SK-N-SH (cell line): ENCODE measurements around the gene CCT6A. TPM values are rescaled to one million over a fixed set of nuclear protein-coding genes. Genes with fewer than 3 reads are reported as not detected.
"Not testable (repeated sequence)": the region's sequence is repeated elsewhere in the genome, so short reads cannot be mapped to it uniquely, and the experiment has no call there.

Experiments used
- CTCF ChIA-PET: fragments of 300-600, 350-600 bp; formaldehyde crosslinking; extraction: SDS; loops from one replicate; lab custom pipeline; 2021; lab: Yijun Ruan, JAX
- POLR2A ChIA-PET: fragments of 350-600 bp; sonication (Branson Sonifier 250); formaldehyde crosslinking; extraction: SDS; loops from one replicate; lab custom pipeline; 2020; ENCODE audit warnings: antibody characterized with exemption, inconsistent platforms; lab: Yijun Ruan, JAX
- DNase-seq: peaks from one replicate; pipeline ENCODE4 v3.0.0; 2012
- H2AFZ ChIP-seq: fragments of 200-600 bp; sonication (generic); 2 replicates; pipeline ENCODE4 v1.8.1; 2016; ENCODE audit warnings: antibody characterized with exemption, mild to moderate bottlenecking, low read depth
- H3F3A ChIP-seq: fragments of 200-600 bp; sonication (generic); replicated peaks from 2 replicates; pipeline ENCODE3; 2016; ENCODE audit warnings: antibody characterized with exemption, mild to moderate bottlenecking; ENCODE audit not compliant: insufficient read depth
- H3K27ac ChIP-seq, 2 experiments: fragments of 200-500 bp in 1 of 2; fragments of 200-600 bp in 1 of 2; sonication (Bioruptor generic) in 1 of 2; sonication (generic), shearing (Covaris generic) in 1 of 2; 2 replicates each; pipeline versions ENCODE4 v1.5.1 to v1.6.1; 2014 to 2016; ENCODE audit warnings: low read depth in 2 of 2, inconsistent platforms in 1 of 2, low read length in 1 of 2, mild to moderate bottlenecking in 1 of 2, mixed read lengths in 1 of 2
- H3K27me3 ChIP-seq: fragments of 200-600 bp; sonication (generic), shearing (Covaris generic); 2 replicates; pipeline ENCODE4 v1.6.1; 2016; ENCODE audit warnings: mixed run types; ENCODE audit not compliant: insufficient read depth
- H3K36me3 ChIP-seq, 2 experiments: fragments of 200-500 bp in 1 of 2; fragments of 200-600 bp in 1 of 2; sonication (Bioruptor generic) in 1 of 2; sonication (generic) in 1 of 2; replicated peaks in 1 of 2; 2 replicates each; pipeline versions ENCODE3 to v1.5.1; 2014 to 2016; ENCODE audit warnings: low read length in 1 of 2, mild to moderate bottlenecking in 1 of 2; ENCODE audit not compliant: insufficient read depth in 2 of 2, control insufficient read depth in 1 of 2
- H3K4me1 ChIP-seq, 2 experiments: fragments of 200-500 bp in 1 of 2; fragments of 200-600 bp in 1 of 2; sonication (Bioruptor generic) in 1 of 2; sonication (generic), shearing (Covaris generic) in 1 of 2; 2 replicates each; pipeline versions ENCODE4 v1.5.1 to v1.6.1; 2014 to 2016; ENCODE audit warnings: low read depth in 1 of 2, low read length in 1 of 2, mixed run types in 1 of 2; ENCODE audit not compliant: insufficient read depth in 2 of 2, control insufficient read depth in 1 of 2
- H3K4me2 ChIP-seq: fragments of 200-600 bp; sonication (generic), shearing (Covaris generic); 2 replicates; pipeline ENCODE4 v1.6.1; 2017; ENCODE audit warnings: mixed run types
- H3K4me3 ChIP-seq, 2 experiments: fragments of 200-500 bp in 1 of 2; fragments of 200-600 bp in 1 of 2; sonication (Bioruptor generic) in 1 of 2; sonication (generic), shearing (Covaris generic) in 1 of 2; 2 replicates each; pipeline versions ENCODE4 v1.5.1 to v1.8.1; 2014 to 2016; ENCODE audit warnings: low read depth in 2 of 2, inconsistent platforms in 1 of 2, low read length in 1 of 2, mild to moderate bottlenecking in 1 of 2, mixed read lengths in 1 of 2, moderate library complexity in 1 of 2
- H3K79me2 ChIP-seq: fragments of 200-600 bp; sonication (generic); 2 replicates; pipeline ENCODE4 v1.8.1; 2017; ENCODE audit warnings: mild to moderate bottlenecking; ENCODE audit not compliant: insufficient read depth
- H3K9ac ChIP-seq: fragments of 200-600 bp; sonication (generic); 2 replicates; pipeline ENCODE4 v1.6.1; 2017; ENCODE audit warnings: mixed run types
- H3K9me2 ChIP-seq: fragments of 200-600 bp; sonication (generic); 2 replicates; pipeline ENCODE4 v1.6.1; 2017; ENCODE audit warnings: mixed run types
- H3K9me3 ChIP-seq: fragments of 200-600 bp; sonication (generic); 2 replicates; pipeline ENCODE4 v1.6.1; 2017; ENCODE audit warnings: mixed run types, mild to moderate bottlenecking, moderate library complexity
- H4K20me1 ChIP-seq: fragments of 200-600 bp; sonication (generic); 2 replicates; pipeline ENCODE4 v1.6.1; 2017; ENCODE audit warnings: mild to moderate bottlenecking, mixed run types; ENCODE audit not compliant: insufficient read depth
- CHD2 ChIP-seq: fragments of 150-350 bp; IDR thresholded peaks from 2 replicates; pipeline ENCODE4 v1.6.1; 2018; ENCODE audit warnings: low read length; ENCODE audit not compliant: partially characterized antibody
- ELF1 ChIP-seq: IDR thresholded peaks from 2 replicates; pipeline ENCODE4 v1.4.0; 2012
- EP300 ChIP-seq, 2 experiments: IDR thresholded peaks; 2 replicates each; pipeline versions ENCODE4 v1.4.0 to v1.6.1; 2012; ENCODE audit warnings: borderline replicate concordance in 1 of 2, low read depth in 1 of 2, low read length in 1 of 2
- FOSL2 ChIP-seq: IDR thresholded peaks from 2 replicates; pipeline ENCODE4 v1.4.0; 2012; ENCODE audit warnings: low read depth, mild to moderate bottlenecking, moderate library complexity, borderline replicate concordance
- FOXM1 ChIP-seq: IDR thresholded peaks from 2 replicates; pipeline ENCODE4 v1.4.0; 2012; ENCODE audit warnings: low read depth, mild to moderate bottlenecking
- GABPA ChIP-seq: IDR thresholded peaks from 2 replicates; pipeline ENCODE4 v1.4.0; 2012; ENCODE audit warnings: low read depth, mild to moderate bottlenecking
- GATA2 ChIP-seq: sonication (generic); formaldehyde crosslinking; IDR thresholded peaks from 2 replicates; pipeline ENCODE4 v1.5.0; 2020; ENCODE audit warnings: mild to moderate bottlenecking, missing genetic modification reagents
- JUND ChIP-seq: IDR thresholded peaks from 2 replicates; pipeline ENCODE4 v1.4.0; 2012
- MEF2A ChIP-seq: IDR thresholded peaks from 2 replicates; pipeline ENCODE4 v1.4.0; 2012; ENCODE audit warnings: low read depth, borderline replicate concordance
- MXI1 ChIP-seq: IDR thresholded peaks from 2 replicates; pipeline ENCODE4 v1.6.1; 2012; ENCODE audit warnings: mild to moderate bottlenecking, low read depth, low read length, improper control_type of control experiment
- NFIC ChIP-seq: IDR thresholded peaks from 2 replicates; pipeline ENCODE4 v1.4.0; 2012; ENCODE audit warnings: borderline replicate concordance
- NRF1 ChIP-seq: IDR thresholded peaks from 2 replicates; pipeline ENCODE4 v1.6.1; 2012; ENCODE audit warnings: low read depth, mild to moderate bottlenecking, low read length
- POLR2AphosphoS5 ChIP-seq: IDR thresholded peaks from 2 replicates; pipeline ENCODE4 v1.6.1; 2012; ENCODE audit warnings: low read depth, low read length
- RAD21 ChIP-seq: IDR thresholded peaks from 2 replicates; pipeline ENCODE4 v1.6.1; 2012; ENCODE audit warnings: mild to moderate bottlenecking, low read length
- RCOR1 ChIP-seq: fragments of 150-350 bp; IDR thresholded peaks from 2 replicates; pipeline ENCODE4 v1.6.1; 2017; ENCODE audit warnings: antibody characterized with exemption, low read length
- RFX5 ChIP-seq: IDR thresholded peaks from 2 replicates; pipeline ENCODE4 v1.6.1; 2012; ENCODE audit warnings: mild to moderate bottlenecking, improper control_type of control experiment, low read length
- SIN3A ChIP-seq: IDR thresholded peaks from 2 replicates; pipeline ENCODE4 v1.6.1; 2012; ENCODE audit warnings: low read depth, mild to moderate bottlenecking, low read length, moderate library complexity, borderline replicate concordance
- SMC3 ChIP-seq: IDR thresholded peaks from 2 replicates; pipeline ENCODE4 v1.6.1; 2012; ENCODE audit warnings: low read depth, low read length, improper control_type of control experiment
- TAF1 ChIP-seq: IDR thresholded peaks from 2 replicates; pipeline ENCODE4 v1.6.1; 2012; ENCODE audit warnings: low read depth, mild to moderate bottlenecking, low read length, moderate library complexity, borderline replicate concordance
- TCF12 ChIP-seq: IDR thresholded peaks from 2 replicates; pipeline ENCODE4 v1.4.0; 2012
- TEAD4 ChIP-seq: IDR thresholded peaks from 2 replicates; pipeline ENCODE4 v1.4.0; 2012; ENCODE audit warnings: mild to moderate bottlenecking, borderline replicate concordance; ENCODE audit not compliant: insufficient read depth
- YY1 ChIP-seq: IDR thresholded peaks from 2 replicates; pipeline ENCODE4 v1.4.0; 2012; ENCODE audit warnings: low read depth, mild to moderate bottlenecking
- WGBS: methylation state at CpG from one replicate; pipeline ENCODE4 v1.1.6; 2017; ENCODE audit warnings: low lambda C conversion rate; 5-methylcytosine and 5-hydroxymethylcytosine counted together
- polyA plus RNA-seq, 3 experiments: library from polyadenylated mRNA; depleted of rRNA; stranded (reverse); fragments of >200 nt; gene quantifications; 2 replicates each; pipeline ENCODE4 v1.2.3, GENCODE V29; 2012
- TF ChIP-seq, protein P1 (sequence below): IDR thresholded peaks from 2 replicates; pipeline ENCODE4 v1.6.1; 2012; ENCODE audit warnings: mild to moderate bottlenecking, low read depth, low read length, moderate library complexity
- TF ChIP-seq, protein P2 (sequence below): fragments of 150-350 bp; IDR thresholded peaks from 2 replicates; pipeline ENCODE4 v1.6.1; 2017; ENCODE audit warnings: antibody characterized with exemption, low read length, low read depth, borderline replicate concordance
- TF ChIP-seq, protein P3 (sequence below): fragments of 150-350 bp; IDR thresholded peaks from 2 replicates; pipeline ENCODE4 v1.6.1; 2016; ENCODE audit warnings: mild to moderate bottlenecking, low read depth, low read length
- TF ChIP-seq, protein P4 (sequence below): IDR thresholded peaks from 2 replicates; pipeline ENCODE4 v1.4.0; 2012; ENCODE audit warnings: low read depth
- TF ChIP-seq, protein P5 (sequence below): IDR thresholded peaks from 2 replicates; pipeline ENCODE4 v1.4.0; 2012; ENCODE audit warnings: low read depth, borderline replicate concordance

The CCT6A gene
- polyA plus RNA-seq, 1 of the 3 experiments (the other 2 are of a cell fraction), result 221 TPM

DNA sequence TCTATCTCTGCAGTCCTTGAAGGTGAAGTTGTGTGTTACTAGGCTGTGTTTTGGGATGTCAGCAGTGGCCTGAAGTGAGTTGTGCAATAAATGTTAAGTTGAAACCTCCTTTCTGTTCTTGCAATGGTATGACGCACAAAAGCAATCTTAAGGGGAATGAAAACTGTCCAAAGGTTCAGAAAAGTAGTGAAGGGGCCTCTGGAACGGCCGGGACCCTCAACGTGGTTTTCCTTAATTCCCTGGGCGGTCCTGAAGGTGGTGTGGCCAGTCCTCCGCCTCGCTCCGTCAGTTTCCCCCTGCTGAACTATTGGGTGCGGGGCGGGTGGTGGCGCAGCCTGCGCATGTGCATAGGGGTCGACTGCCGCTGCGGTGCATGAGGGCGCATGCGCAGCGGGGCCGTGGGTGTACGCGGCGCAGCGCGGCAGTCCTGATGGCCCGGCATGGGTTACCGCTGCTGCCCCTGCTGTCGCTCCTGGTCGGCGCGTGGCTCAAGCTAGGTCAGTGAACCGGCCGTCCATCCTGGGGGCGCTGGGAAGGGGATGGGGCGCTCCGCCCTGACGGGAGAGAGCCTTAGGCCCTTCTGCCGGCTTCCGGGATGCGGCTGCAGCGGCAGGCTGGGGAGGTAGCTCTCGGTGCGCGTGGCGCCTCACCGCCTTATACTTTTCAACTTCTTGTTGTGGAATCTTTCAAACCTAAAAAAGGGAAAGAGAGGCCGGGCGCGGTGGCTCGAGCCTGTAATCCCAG lies 12.5 kb downstream of the CCT6A start, which contains the start of gene SUMF2 (continued):
- TF ChIP-seq, protein P1, sequence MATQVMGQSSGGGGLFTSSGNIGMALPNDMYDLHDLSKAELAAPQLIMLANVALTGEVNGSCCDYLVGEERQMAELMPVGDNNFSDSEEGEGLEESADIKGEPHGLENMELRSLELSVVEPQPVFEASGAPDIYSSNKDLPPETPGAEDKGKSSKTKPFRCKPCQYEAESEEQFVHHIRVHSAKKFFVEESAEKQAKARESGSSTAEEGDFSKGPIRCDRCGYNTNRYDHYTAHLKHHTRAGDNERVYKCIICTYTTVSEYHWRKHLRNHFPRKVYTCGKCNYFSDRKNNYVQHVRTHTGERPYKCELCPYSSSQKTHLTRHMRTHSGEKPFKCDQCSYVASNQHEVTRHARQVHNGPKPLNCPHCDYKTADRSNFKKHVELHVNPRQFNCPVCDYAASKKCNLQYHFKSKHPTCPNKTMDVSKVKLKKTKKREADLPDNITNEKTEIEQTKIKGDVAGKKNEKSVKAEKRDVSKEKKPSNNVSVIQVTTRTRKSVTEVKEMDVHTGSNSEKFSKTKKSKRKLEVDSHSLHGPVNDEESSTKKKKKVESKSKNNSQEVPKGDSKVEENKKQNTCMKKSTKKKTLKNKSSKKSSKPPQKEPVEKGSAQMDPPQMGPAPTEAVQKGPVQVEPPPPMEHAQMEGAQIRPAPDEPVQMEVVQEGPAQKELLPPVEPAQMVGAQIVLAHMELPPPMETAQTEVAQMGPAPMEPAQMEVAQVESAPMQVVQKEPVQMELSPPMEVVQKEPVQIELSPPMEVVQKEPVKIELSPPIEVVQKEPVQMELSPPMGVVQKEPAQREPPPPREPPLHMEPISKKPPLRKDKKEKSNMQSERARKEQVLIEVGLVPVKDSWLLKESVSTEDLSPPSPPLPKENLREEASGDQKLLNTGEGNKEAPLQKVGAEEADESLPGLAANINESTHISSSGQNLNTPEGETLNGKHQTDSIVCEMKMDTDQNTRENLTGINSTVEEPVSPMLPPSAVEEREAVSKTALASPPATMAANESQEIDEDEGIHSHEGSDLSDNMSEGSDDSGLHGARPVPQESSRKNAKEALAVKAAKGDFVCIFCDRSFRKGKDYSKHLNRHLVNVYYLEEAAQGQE, result no peak
- TF ChIP-seq, protein P2, sequence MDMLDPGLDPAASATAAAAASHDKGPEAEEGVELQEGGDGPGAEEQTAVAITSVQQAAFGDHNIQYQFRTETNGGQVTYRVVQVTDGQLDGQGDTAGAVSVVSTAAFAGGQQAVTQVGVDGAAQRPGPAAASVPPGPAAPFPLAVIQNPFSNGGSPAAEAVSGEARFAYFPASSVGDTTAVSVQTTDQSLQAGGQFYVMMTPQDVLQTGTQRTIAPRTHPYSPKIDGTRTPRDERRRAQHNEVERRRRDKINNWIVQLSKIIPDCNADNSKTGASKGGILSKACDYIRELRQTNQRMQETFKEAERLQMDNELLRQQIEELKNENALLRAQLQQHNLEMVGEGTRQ, result no peak
- TF ChIP-seq SIN3A, result peak; percentile 93; the same call in 1 of the 2 replicates
- peak; percentile 100 for TF ChIP-seq NRF1
- 0 out of 2 replicates have a peak, but pooled peaks have one; percentile 11 for TF ChIP-seq GABPA
- peak; percentile 79 for TF ChIP-seq TAF1
- peak; percentile 24; the same call in 1 of the 2 replicates for TF ChIP-seq SMC3
- peak; percentile 98; the same call in 1 of the 2 replicates for TF ChIP-seq POLR2AphosphoS5
- peak; percentile 22; the same call in 1 of the 2 replicates for TF ChIP-seq RCOR1
- TF ChIP-seq RFX5, result no peak
- TF ChIP-seq RAD21, result peak; percentile 37; the same call in 1 of the 2 replicates
- no peak for TF ChIP-seq FOSL2
- no peak for TF ChIP-seq MEF2A
- peak; percentile 71 for TF ChIP-seq ELF1
- TF ChIP-seq JUND, result peak; percentile 60
- TF ChIP-seq, protein P3, sequence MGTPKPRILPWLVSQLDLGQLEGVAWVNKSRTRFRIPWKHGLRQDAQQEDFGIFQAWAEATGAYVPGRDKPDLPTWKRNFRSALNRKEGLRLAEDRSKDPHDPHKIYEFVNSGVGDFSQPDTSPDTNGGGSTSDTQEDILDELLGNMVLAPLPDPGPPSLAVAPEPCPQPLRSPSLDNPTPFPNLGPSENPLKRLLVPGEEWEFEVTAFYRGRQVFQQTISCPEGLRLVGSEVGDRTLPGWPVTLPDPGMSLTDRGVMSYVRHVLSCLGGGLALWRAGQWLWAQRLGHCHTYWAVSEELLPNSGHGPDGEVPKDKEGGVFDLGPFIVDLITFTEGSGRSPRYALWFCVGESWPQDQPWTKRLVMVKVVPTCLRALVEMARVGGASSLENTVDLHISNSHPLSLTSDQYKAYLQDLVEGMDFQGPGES, result no peak
- peak; percentile 61; the same call in 1 of the 2 replicates for TF ChIP-seq YY1
- peak; percentile 92 for TF ChIP-seq CHD2
- TF ChIP-seq, protein P4, sequence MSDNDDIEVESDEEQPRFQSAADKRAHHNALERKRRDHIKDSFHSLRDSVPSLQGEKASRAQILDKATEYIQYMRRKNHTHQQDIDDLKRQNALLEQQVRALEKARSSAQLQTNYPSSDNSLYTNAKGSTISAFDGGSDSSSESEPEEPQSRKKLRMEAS, result peak; percentile 93
- peak; percentile 98 for TF ChIP-seq MXI1
- no peak for TF ChIP-seq GATA2 (CRISPR knock-in tag)
- no peak for TF ChIP-seq NFIC
- peak; percentile 43; the same call in 1 of the 2 replicates for TF ChIP-seq TCF12
- no peak for TF ChIP-seq FOXM1
- 0 out of 4 replicates have a peak, but pooled peaks of 1 of the 2 experiments have one; percentile 16 for TF ChIP-seq EP300 (IDR thresholded peaks at IDR 0.05; ENCODE audit: borderline replicate concordance in 1 of 2, low read depth in 1 of 2, low read length in 1 of 2)
- TF ChIP-seq, protein P5, sequence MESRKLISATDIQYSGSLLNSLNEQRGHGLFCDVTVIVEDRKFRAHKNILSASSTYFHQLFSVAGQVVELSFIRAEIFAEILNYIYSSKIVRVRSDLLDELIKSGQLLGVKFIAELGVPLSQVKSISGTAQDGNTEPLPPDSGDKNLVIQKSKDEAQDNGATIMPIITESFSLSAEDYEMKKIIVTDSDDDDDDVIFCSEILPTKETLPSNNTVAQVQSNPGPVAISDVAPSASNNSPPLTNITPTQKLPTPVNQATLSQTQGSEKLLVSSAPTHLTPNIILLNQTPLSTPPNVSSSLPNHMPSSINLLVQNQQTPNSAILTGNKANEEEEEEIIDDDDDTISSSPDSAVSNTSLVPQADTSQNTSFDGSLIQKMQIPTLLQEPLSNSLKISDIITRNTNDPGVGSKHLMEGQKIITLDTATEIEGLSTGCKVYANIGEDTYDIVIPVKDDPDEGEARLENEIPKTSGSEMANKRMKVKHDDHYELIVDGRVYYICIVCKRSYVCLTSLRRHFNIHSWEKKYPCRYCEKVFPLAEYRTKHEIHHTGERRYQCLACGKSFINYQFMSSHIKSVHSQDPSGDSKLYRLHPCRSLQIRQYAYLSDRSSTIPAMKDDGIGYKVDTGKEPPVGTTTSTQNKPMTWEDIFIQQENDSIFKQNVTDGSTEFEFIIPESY, result peak; percentile 78
- no peak for TF ChIP-seq TEAD4

DNA sequence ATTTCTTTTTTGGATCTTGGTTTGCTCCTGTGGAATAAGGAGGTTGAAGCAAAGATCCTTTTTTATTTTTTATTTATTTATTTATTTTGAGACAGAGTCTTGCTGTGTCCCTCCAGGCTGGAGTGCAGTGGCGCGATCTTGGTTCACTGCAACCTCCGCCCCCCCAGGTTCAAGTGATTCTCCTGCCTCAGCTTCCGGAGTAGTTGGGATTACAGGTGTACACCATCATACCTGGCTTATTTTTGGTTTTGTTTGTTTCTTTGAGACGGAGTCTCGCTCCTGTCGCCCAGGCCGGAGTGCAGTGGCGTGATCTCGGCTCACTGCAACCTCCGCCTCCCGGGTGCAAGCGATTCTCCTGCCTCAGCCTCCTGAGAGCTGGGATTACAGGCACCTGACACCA lies 14.8 kb downstream of the CCT6A start:
- Histone ChIP-seq H3K79me2 (peaks cover 29% of the 10 kb centered on the region), H3K4me1 (peaks cover 4 to 17% of the 10 kb centered on the region in 2 experiments; a peak in 3 of 4 replicates), H3F3A (peaks cover 36% of the 10 kb centered on the region), H3K36me3 (peaks cover 33 to 49% of the 10 kb centered on the region in 2 experiments), H4K20me1 (peaks cover 11% of the 10 kb centered on the region)
- not testable (repeated sequence) for H3K27me3 ChIP-seq, H3K9me3 ChIP-seq, H3K4me3 ChIP-seq, H3K4me2 ChIP-seq, H3K27ac ChIP-seq, DNase-seq, H2AFZ ChIP-seq, H3K9ac ChIP-seq, H3K9me2 ChIP-seq
- CTCF ChIA-PET, result interaction anchor here (1.3 to 3.2 kb wide), 9 partner anchors 7 to 426 kb away, joined by 3 to 25 read pairs (median 5); partner anchors contain the start of genes CCT6A and PSPH
- POLR2A ChIA-PET, result interaction anchor here (1.8 to 4.3 kb wide), 2 partner anchors 15 to 59 kb away, joined by 4 to 36 read pairs; partner anchors contain the start of genes CCT6A and PSPH
- WGBS, result 96% methylated on average over 13 of the region's 13 CpGs
